ENCODE measurements around the gene BIRC5.

BIRC5 gene

GRCh38 chr17:78258323-78259191 is 44.5 kb downstream of the BIRC5 start:
- FAIRE-seq = no peak

- no peak for FAIRE-seq
Measured at GRCh38 chr17:78259192-78259554, 45.1 kb downstream of the BIRC5 start.

GRCh38 chr17:78263063-78263735 is 49.1 kb downstream of the BIRC5 start:
- FAIRE-seq = no peak

GRCh38 chr17:78263736-78264340 is 49.8 kb downstream of the BIRC5 start:
- no peak for FAIRE-seq

GRCh38 chr17:78264590-78264989 is 50.5 kb downstream of the BIRC5 start:
- no peak for FAIRE-seq

- no peak for FAIRE-seq
Measured at GRCh38 chr17:78265121-78265520, 51.1 kb downstream of the BIRC5 start.

- no peak for FAIRE-seq
Measured at GRCh38 chr17:78266231-78266631, 52.2 kb downstream of the BIRC5 start.

- FAIRE-seq = no peak
Measured at GRCh38 chr17:78266771-78267170, 52.7 kb downstream of the BIRC5 start.

GRCh38 chr17:78267253-78268073 is 53.4 kb downstream of the BIRC5 start:
- no peak for FAIRE-seq

- no peak for FAIRE-seq
Measured at GRCh38 chr17:78268191-78268874, 54.3 kb downstream of the BIRC5 start.

- FAIRE-seq = no peak
Measured at GRCh38 chr17:78268951-78269905, 55.2 kb downstream of the BIRC5 start.

- no peak for FAIRE-seq
Measured at GRCh38 chr17:78269955-78270381, 55.9 kb downstream of the BIRC5 start.

GRCh38 chr17:78271419-78272170 is 57.5 kb downstream of the BIRC5 start:
- no peak for FAIRE-seq

GRCh38 chr17:78272181-78272913 is 58.3 kb downstream of the BIRC5 start:
- no peak for FAIRE-seq

- no peak for FAIRE-seq
Measured at GRCh38 chr17:78272914-78273258, 58.8 kb downstream of the BIRC5 start.

- FAIRE-seq = no peak
Measured at GRCh38 chr17:78273813-78274212, 59.8 kb downstream of the BIRC5 start.
